ENCODE data around the gene YTHDF2.

Gene YTHDF2

DNA sequence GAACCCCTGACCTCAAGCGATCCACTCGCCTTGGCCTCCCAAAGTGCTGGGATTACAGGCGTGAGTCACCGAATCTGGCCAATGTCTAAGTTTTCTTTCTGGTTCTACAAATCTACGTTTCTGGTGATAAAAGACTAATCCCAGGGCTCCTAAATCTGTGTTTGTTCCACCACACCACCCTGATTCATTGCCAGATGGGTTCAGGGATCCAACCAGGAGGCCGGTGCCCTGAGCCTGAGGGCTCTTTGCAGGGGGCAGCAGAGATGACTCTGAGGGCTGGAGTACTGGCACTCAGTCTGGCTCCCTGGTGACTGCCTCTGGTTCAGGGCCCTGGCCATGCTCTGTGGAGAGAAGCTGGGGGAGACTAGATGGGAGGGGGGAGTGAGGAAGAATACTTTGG is 64.7 kb downstream of the YTHDF2 start:
- DNase-seq (ENCODE audit: low read depth), result no peak

DNA sequence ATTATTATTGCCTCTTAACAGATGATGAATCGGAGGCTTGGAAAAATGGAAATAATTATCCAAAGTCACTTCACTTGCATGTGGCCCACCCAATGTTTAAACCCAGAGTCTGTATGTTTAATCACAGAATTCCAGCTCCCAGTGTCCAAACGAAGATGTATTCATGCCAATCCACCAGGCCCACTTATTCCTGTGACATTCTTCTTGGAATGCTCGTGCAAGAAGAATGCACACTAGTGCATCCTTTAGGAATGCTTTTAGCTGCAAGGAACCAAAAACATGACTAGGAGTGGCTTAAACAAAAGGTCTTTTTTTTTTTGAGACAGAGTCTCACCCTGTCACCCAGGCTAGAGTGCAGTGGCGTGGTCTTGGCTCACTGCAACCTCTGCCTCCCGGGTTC is 66.3 kb downstream of the YTHDF2 start:
- no peak for DNase-seq (ENCODE audit: low read depth)

DNA sequence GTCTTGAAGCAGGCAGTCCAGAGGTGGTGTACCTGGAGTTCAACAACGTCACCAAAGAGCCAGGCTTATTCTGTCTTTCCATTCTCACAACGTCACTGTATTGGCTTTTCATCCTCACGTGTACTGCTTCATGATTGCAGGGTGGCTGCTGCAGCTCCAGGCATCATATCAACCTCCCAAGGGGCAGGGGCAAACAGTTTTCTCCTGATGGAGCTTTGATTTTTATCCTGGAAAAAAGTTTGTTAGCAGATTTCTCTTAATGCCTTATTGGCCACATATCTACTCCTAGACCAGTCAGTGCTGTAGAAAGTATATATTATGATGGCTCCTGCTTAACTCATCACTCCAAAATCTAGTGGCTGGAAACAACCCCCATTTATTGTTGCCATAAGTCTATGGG is 66.9 kb downstream of the YTHDF2 start:
- no peak for DNase-seq (ENCODE audit: low read depth)

DNA sequence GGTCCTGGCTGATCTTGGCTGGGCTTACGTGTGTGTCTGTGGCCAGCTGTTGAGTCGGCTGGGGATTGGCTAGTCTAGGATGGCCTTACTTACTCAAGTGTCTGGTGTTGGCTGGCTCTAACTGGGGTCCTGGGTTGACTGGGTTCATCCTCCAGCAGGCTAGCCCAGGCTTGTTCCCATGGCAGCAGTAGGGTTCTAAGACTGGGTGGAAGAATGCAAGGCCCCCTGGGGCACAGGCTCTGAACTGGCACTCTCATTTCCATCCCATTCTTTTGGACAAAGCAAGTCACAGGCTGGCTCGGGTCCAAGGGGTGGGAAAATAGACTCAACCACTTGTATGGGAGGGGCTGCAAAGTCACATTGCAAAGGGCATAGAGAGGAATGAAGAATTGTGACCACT is 67.3 kb downstream of the YTHDF2 start:
- no peak for DNase-seq (ENCODE audit: low read depth)

DNA sequence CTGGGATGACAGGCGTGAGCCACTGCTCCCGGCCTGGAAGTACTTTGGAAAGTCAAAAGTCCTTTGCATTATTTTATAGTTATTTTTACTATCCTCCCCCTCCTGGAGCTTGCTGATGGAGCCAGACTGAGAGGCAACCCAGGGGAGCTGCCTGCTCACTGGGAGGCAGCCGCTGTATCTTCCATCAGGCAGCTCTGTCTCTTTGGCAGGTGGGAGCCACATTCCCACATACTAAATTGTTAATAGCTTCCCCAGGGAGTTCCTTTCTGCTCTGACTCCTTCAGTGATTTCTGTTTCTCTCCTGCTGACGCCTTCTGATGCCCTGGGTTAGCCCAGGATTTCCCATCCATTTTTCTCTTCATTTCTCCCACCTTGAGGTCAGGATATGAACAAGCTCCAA is 70.3 kb downstream of the YTHDF2 start:
- DNase-seq (ENCODE audit: low read depth), result no peak

DNA sequence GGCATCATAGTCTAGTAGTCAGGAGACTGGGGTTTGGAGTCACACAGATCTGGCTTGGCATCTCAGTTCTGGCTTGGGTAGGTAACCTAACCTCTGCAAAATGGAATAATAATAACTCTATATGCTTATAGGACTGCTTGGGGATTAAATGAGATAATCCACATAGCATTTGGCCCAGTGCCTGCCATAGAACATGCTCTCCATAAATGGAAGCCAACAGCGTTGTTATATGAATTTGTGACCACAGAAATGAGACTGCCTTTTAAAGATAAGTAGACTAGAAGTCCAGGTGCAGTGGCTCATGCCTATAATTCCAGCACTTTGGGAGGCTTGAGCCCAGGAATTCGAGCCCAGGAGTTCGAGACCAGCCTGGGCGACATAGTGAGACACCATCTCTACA is 71.2 kb downstream of the YTHDF2 start:
- no peak for DNase-seq (ENCODE audit: low read depth)

DNA sequence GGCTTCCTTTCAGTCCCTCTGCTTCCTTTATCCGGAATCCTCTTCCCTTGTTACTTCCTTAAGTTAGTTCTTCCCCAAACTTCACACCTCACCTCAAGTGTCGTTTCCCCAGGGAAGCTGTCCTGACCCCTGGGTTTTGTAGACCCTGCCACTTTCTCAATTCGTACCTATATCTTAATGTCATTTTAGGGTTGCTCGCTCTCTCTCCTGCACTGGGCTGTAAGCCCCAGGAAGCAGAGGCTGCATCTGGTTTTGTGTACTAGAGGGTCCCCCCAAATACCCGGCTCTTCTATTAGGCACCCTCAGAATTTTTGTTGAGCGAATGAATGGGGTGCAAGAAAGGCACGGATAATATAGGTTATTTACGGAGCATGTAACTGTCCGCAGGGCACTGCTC is 74.6 kb downstream of the YTHDF2 start:
- no peak for DNase-seq (ENCODE audit: low read depth)

DNA sequence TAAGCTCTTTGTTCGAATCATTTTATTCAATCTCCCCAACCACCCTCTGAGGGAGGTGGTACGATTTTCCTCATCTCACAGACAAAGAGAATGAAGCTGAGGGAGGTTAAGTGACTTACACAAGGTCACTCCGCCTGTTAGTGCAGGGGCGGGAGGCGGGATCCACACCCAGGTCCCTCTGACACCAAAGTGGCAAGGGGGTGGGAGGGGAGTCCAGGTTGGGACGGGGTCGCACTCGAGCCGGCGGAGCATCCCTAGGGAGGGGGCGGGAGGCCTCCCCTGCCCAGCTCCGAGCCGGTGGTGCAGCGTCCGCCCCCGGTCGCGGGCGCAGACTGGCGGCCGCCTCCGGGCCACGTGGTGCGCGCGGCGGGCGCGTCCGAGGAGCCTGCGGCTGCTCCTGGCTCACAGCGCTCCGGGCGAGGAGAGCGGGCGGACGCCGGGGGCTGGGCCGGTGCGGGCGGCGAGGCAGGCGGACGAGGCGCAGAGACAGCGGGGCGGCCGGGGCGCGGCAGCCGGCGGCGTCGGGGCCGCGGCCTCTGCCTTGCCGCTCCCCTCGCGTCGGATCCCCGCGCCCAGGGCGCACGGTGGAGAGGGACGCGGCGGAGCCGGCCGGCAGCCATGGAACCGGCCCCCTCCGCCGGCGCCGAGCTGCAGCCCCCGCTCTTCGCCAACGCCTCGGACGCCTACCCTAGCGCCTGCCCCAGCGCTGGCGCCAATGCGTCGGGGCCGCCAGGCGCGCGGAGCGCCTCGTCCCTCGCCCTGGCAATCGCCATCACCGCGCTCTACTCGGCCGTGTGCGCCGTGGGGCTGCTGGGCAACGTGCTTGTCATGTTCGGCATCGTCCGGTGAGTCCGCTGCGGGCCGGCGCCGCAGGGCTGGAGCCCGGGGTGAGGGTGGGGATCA is 75.3 kb downstream of the YTHDF2 start, which contains the start of gene OPRD1:
Gene OPRD1, plus strand, starts transcription at position 405 of the 903 bp plus-strand sequence. Its CDS starts 214 bp downstream, at position 619.
- no peak for DNase-seq (ENCODE audit: low read depth)

DNA sequence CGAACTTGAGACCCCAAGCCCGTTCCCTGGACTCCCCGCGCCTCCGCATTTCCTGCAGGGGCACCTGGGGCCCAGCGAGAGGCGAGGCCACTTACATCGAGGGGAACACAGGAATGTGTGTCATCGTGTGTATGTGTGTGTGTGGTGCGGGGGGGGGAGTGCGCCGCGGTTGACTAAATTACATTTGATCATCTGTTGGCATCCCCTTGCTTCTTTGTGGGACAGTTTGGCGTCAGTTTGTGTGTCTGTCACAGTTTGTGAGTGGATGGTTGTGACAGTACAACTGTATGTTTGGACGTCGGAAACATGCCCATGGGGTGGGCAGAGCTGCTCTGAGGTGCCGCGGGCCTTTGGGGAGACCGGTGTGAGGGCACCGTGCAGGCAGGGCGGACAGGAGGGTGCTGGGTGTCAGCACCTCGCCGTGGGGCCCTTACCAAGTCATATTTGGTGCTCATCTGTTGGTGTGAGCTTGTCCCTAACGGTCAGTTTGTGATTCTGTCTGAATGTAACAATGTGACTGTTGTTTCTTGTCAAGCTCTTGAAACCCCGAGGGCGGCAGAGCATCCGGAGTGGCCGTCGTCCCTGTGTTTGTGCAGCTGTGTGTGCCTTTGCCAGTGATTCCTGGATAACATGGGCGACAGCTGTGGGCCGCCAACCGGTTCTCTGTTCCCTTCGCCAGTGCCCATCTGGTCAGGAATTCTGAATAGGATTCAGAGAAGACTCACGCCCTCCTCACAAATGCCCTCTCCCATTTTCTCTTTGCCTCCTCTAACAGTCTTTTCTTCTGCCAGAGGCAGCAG is 76.1 kb downstream of the YTHDF2 start:
- DNase-seq (ENCODE audit: low read depth), result no peak

DNA sequence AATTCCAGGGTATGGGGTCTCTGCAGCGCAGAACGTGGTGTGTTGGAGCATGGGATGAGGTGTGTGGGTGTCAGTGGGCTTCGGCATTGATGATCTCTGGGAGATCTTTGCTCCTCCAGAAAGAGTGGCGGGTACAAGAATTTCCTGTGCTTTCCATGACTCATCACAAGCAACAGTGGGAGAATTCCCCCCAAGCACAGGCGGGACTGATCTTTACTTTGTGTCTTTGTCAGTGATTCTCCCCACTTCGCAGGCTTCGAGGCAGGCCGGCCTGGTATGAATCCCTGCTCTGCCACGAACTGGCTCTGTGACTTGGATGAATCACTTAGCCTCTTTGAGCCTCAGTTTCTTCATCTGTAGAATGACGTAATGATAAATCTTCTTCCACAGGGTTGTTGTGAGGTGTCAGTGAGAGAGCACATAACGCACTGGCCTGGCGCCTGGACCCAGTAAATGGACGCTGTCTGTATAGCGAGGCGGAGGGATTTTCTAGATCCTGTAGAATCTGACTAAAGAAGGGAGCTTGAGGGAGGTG is 77.3 kb downstream of the YTHDF2 start:
- DNase-seq (ENCODE audit: low read depth), result no peak

DNA sequence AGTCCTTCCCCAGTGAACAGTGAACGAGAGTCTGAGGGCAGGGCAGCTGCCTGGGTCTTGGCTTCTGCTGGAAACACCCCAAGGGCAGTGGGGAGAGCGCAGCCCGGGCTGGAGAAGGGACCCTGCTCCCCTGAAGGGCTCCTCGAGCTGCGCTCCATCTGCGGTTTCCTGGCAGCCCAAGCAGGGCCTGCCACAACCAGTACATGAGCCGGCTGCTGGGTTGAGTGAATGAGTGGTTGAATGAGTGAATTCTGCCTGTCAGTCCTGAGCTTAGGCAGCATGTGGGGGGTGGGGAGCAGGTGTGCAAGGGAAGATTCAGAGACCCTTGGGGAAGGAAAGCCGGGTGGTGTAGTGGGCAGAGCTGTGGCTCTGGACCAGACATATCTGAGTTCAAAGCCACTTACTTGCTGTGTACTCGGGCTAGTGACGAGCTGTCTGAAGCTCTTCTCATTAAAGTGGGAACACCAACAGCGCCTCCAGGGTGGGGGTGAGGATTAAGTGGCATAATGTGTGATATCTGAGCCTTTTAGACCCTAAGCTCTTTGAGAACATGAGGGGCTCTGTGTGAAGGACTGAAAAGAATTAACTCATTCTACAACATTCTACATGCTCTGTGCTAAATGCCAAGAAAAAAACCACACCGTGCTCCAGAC is 78.9 kb downstream of the YTHDF2 start:
- DNase-seq (ENCODE audit: low read depth), result no peak

DNA sequence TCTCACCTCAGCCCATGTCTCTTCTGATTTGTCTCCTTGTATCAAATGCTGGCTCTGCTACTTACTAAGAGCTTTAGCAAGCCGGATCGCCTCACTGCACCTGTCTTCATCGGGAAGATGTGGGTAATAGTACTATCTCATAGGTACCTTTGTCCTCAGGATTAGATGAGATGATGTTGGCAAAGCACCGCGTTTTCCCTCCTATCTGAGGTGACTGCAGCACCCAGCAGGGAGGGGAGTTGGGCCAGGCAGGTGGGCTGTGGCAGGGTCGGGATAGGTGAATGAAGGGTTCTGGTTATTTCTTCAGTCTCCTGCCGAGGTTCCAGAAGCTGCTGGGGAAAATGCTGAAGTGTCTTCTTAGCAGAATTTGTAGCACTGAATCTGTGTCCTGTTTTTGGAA is 80.4 kb downstream of the YTHDF2 start:
- DNase-seq (ENCODE audit: low read depth), result no peak

DNA sequence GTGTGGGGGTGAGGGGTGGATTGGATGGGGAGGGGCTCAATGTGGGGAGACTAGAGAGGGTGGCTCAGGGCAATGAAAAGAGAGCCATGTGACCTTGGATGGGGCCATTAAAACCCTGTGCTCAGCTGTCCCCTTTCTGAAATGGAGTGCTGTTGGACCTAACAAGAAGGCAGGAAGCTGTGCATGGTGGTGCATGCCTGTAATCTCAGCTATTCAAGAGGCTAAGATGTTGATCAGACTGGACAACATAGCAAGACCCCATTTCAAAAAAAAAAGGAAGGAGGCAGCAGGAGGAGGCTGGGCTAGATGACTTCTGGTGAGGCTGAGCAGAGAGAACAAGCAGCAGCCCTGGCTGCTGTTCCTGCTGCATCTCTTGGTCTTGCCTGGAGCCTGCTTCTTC is 82.3 kb downstream of the YTHDF2 start:
- no peak for DNase-seq (ENCODE audit: low read depth)

Measured in stimulated activated CD4-positive, alpha-beta T cell treated with anti-CD3 and anti-CD28 coated beads, Interleukin-2, amount 100 ng/mL, for 4 hours (primary cell).